Mesothelial cell of epicardium (in vitro differentiated cells): ENCODE results near the gene ARHGAP23. TPM values are rescaled to one million over a fixed set of nuclear protein-coding genes. Genes with fewer than 3 reads are reported as not detected.

ENCODE experiments used
- DNase-seq, 2 experiments: peaks; one replicate each; pipeline ENCODE4 v3.0.0; 2021; ENCODE audit warnings: low spot score in 2 of 2; ENCODE audit not compliant: unreplicated experiment in 2 of 2
- H3K27ac Mint-ChIP-seq: 2 replicates; pipeline ENCODE4 v1.8.0; 2021; ENCODE audit warnings: mixed read lengths
- H3K27me3 Mint-ChIP-seq: 2 replicates; pipeline ENCODE4 v1.8.0; 2021; ENCODE audit warnings: low read depth, mixed read lengths
- H3K36me3 Mint-ChIP-seq: 2 replicates; pipeline ENCODE4 v1.8.0; 2021; ENCODE audit warnings: mixed read lengths
- H3K4me1 Mint-ChIP-seq: 2 replicates; pipeline ENCODE4 v1.8.0; 2021; ENCODE audit warnings: mixed read lengths
- H3K4me3 Mint-ChIP-seq: 2 replicates; pipeline ENCODE4 v1.8.0; 2021; ENCODE audit warnings: mild to moderate bottlenecking, moderate library complexity, mixed read lengths
- H3K9me3 Mint-ChIP-seq: 2 replicates; pipeline ENCODE4 v1.8.0; 2021; ENCODE audit warnings: mixed read lengths
- total RNA-seq: library from RNA; stranded (reverse); gene quantifications from 3 replicates; pipeline ENCODE4 v1.2.1, GENCODE V29; 2021
- TF ChIP-seq, protein P1 (sequence below): fragments of 200-600 bp; sonication (generic); IDR thresholded peaks from one replicate; pipeline ENCODE4 v1.5.0; 2021; ENCODE audit warnings: antibody characterized with exemption; ENCODE audit not compliant: unreplicated experiment

Gene ARHGAP23
- total RNA-seq, 1 donor from 2014 or later, result 89.1 TPM

GRCh38 chr17:38508570-38508950 lies 80.3 kb downstream of the ARHGAP23 start:
- DNase-seq, result no peak
- H3K27ac Mint-ChIP-seq, result peak overlapping the region; percentile 26
- no peaks in the 10 kb centered on the region for H3K36me3 Mint-ChIP-seq
- TF ChIP-seq, protein P1, sequence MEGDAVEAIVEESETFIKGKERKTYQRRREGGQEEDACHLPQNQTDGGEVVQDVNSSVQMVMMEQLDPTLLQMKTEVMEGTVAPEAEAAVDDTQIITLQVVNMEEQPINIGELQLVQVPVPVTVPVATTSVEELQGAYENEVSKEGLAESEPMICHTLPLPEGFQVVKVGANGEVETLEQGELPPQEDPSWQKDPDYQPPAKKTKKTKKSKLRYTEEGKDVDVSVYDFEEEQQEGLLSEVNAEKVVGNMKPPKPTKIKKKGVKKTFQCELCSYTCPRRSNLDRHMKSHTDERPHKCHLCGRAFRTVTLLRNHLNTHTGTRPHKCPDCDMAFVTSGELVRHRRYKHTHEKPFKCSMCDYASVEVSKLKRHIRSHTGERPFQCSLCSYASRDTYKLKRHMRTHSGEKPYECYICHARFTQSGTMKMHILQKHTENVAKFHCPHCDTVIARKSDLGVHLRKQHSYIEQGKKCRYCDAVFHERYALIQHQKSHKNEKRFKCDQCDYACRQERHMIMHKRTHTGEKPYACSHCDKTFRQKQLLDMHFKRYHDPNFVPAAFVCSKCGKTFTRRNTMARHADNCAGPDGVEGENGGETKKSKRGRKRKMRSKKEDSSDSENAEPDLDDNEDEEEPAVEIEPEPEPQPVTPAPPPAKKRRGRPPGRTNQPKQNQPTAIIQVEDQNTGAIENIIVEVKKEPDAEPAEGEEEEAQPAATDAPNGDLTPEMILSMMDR, result no peak
- peak overlapping the region; percentile 14 for H3K4me3 Mint-ChIP-seq
- H3K4me1 Mint-ChIP-seq, result peaks cover 28% of the 10 kb centered on the region
- H3K27me3 Mint-ChIP-seq, result peaks cover 18% of the 10 kb centered on the region
- H3K9me3 Mint-ChIP-seq, result no peaks in the 10 kb centered on the region

DNA sequence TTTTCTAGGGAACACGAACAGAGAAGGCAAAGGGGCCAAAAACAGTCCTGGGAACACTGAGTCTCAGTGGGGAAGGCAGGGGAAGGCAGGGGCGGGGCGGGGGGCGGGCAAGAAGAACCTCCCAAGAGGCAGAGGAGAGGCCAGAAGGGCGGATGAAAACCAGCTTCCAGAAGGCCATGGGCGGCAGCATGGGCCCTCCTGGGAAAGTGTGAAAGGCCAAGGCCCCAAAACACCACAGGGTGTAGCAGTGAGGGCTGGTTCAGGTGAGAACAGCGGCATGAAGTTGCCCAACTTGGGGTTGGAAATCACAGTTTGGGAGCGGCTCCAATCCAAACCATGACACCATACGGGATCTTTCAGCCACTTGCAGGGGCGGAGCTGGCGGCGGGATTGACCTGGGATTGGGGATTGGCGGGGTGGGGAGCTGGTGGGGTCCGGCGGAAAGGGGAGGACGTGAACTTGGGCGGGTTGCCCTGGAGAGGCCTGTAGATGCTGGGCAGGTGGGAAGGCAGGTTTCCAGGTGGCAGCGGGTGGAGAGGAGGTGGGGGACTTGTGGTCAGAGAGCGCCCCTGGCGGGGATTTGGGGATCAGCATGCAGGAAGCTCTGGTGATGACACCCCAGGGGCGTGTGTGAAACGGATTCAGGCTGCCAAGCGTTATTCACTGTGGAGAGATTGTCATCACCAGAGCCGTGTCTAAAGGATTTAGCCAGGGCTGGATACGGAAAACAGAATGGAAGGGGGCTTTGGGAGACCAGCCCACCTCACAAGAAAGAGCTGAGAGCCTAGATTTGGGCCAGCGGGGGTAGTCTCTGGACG lies 80.9 kb downstream of the ARHGAP23 start:
- peak overlapping the region; percentile 91 for H3K27ac Mint-ChIP-seq
- H3K9me3 Mint-ChIP-seq, result no peaks in the 10 kb centered on the region
- H3K36me3 Mint-ChIP-seq, result no peaks in the 10 kb centered on the region
- peak overlapping the region; percentile 71 for H3K4me3 Mint-ChIP-seq
- peak; percentile 73 to 91 for DNase-seq
- TF ChIP-seq, protein P1, result peak; percentile 83
- H3K27me3 Mint-ChIP-seq, result peaks cover 18% of the 10 kb centered on the region
- peaks cover 28% of the 10 kb centered on the region for H3K4me1 Mint-ChIP-seq

DNA sequence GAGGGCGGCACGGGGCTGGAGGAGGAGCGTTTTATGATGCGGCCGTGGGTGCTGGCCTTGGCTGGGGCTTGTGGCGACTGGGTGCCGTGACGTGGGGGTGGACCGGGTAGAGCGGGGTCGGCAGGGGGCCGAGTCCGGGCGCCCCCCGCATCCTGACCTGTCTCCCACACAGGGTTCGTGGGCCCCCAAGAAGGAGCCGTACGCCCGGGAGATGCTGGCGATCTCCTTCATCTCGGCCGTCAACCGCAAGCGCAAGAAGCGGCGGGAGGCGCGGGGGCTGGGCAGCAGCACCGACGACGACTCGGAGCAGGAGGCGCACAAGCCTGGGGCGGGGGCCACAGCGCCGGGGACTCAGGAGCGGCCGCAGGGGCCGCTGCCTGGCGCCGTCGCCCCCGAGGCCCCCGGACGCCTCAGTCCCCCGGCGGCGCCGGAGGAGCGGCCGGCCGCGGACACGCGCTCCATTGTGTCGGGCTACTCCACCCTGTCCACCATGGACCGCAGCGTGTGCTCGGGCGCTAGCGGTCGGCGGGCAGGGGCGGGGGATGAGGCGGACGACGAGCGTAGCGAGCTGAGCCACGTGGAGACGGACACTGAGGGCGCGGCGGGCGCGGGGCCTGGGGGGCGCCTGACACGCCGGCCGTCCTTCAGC lies 81.6 kb downstream of the ARHGAP23 start:
- Mint-ChIP-seq H3K27ac (peak overlapping the region; percentile 91), H3K4me3 (peak overlapping the region; percentile 71), H3K9me3 (no peaks in the 10 kb centered on the region), H3K27me3 (peaks cover 18% of the 10 kb centered on the region), H3K36me3 (no peaks in the 10 kb centered on the region), H3K4me1 (peaks cover 28% of the 10 kb centered on the region)
- TF ChIP-seq, protein P1, result no peak
- DNase-seq, result no peak

- Mint-ChIP-seq H3K4me3 (peak overlapping the region; percentile 61), H3K9me3 (no peaks in the 10 kb centered on the region), H3K36me3 (no peaks in the 10 kb centered on the region), H3K27ac (peak overlapping the region; percentile 21), H3K4me1 (peaks cover 28% of the 10 kb centered on the region), H3K27me3 (peaks cover 18% of the 10 kb centered on the region)
- peak in 1 of 2 experiments; percentile 63 for DNase-seq
- TF ChIP-seq, protein P1, result no peak
Observed at GRCh38 chr17:38510421-38511149, 82.3 kb downstream of the ARHGAP23 start.

DNA sequence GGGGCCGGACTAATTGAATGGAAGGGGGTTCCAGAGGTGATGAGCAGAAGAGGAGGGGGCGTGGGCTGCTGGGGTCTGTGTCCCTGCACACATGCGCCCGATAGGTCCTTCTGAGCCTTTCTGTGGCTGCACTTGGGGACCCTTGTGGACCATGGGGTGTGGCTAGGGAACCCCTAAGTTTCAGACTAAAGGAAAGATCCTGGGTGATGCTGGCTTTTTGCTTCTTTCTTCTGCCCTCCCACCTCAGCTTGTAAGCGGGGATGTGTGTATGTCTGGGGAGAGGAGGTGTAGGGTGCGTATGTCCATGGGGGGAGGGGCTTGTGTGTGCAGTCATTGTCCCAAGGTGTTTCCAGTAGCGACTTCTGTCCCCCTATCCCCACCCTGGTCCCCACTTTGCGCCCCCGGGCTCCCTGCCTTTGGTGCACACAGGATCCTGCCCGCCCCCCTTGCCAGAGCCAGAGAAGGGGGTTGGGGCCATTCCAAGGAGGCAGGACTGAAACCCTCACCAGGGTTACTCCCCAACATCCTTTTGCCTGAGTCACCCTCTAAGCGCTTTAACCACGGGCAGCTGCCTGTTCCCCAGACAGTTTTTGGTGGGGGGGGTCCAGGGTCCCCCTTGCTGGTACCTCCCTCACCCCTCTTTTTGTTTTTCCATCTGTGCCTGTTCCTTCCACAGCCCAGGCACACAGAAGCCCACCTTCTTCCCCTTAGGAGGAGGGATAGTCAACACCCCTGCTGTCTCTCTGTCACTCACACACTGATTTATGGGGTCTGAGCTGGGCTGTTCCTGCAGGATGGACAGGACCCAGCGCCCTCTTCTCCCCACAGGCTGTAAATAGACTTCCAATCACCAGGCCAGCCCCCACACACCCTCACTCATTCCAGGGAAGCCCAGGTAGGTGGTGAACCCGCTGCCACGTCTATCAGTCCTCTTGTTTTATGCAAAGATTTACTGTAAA lies 83.2 kb downstream of the ARHGAP23 start:
- Mint-ChIP-seq H3K4me1 (peaks cover 28% of the 10 kb centered on the region), H3K9me3 (no peaks in the 10 kb centered on the region), H3K27me3 (peaks cover 18% of the 10 kb centered on the region), H3K36me3 (no peaks in the 10 kb centered on the region), H3K4me3 (peak overlapping the region; percentile 61), H3K27ac (peak overlapping the region; percentile 67)
- no peak for DNase-seq
- TF ChIP-seq, protein P1, result no peak
